HEK293 (cell line): ENCODE measurements around the gene POLQ.

Experiments used
- CTCF ChIP-seq: fragments of 450-650 bp; formaldehyde crosslinking; IDR thresholded peaks from 2 replicates; pipeline ENCODE4 v1.5.1; 2016; ENCODE audit warnings: missing biosample characterization, missing genetic modification characterization
- ZNF23 ChIP-seq: fragments of 450-650 bp; formaldehyde crosslinking; IDR thresholded peaks from 2 replicates; pipeline ENCODE4 v1.5.1; 2016; ENCODE audit warnings: missing biosample characterization, missing genetic modification characterization, borderline replicate concordance
- ZNF26 ChIP-seq: fragments of 450-650 bp; formaldehyde crosslinking; IDR thresholded peaks from 2 replicates; pipeline ENCODE4 v1.5.1; 2016; ENCODE audit warnings: missing biosample characterization, missing genetic modification characterization
- ZNF518A ChIP-seq: fragments of 450-650 bp; formaldehyde crosslinking; conservative IDR thresholded peaks from 2 replicates; pipeline ENCODE4 v1.5.1; 2016; ENCODE audit warnings: low read depth, missing biosample characterization, missing genetic modification characterization
- TF ChIP-seq, protein P1 (sequence below): fragments of 450-650 bp; formaldehyde crosslinking; IDR thresholded peaks from 2 replicates; pipeline ENCODE4 v1.5.1; 2016; ENCODE audit warnings: missing biosample characterization, missing genetic modification characterization

DNA sequence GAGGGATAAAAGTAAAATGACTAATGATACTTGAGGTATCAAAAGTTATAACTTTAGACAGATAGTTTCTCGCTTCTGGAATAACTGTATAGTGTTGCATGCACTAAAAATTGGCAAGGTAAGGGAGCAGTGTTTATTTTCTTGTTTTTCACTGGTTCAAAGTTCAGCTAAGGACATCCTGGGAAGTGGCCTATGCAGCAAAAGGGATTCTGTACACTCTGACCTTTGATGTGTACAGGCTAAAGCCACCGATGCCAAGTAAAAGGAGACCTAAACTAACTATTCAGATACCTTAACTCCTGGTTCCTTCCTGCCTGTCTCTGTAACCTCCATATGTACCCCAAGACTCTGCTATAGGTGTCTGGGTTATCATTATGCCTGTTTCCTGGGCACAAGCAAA is 49.1 kb upstream of the POLQ start:
- TF ChIP-seq ZNF518A (tag by site-specific recombination) (no peak), ZNF23 (no peak), CTCF (tag by site-specific recombination) (no peak), ZNF26 (tag by site-specific recombination) (no peak)
- TF ChIP-seq, protein P1, sequence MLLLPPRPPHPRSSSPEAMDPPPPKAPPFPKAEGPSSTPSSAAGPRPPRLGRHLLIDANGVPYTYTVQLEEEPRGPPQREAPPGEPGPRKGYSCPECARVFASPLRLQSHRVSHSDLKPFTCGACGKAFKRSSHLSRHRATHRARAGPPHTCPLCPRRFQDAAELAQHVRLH: no peak
